Stomach (tissue), 19 donors: ENCODE measurements around the gene ERN2. TPM values are rescaled to one million over a fixed set of nuclear protein-coding genes. Genes with fewer than 3 reads are reported as not detected.

ENCODE experiments used
- DNase-seq, 2 donors: peaks; one replicate each; pipeline versions ENCODE4 v3.0.0 to v3.0.0-alpha.2; 2013 to 2019
- H3K27ac ChIP-seq, 5 donors: fragments of 200-600 bp in 4 of 5; sonication (generic) in 4 of 5; one replicate each; pipeline ENCODE4 v1.5.1; 2013 to 2019; ENCODE audit warnings: mild to moderate bottlenecking in 1 of 5, moderate library complexity in 1 of 5
- H3K27me3 ChIP-seq, 3 donors: fragments of 200-600 bp; sonication (generic); one replicate each; pipeline ENCODE4 v1.5.1; 2017 to 2019; ENCODE audit warnings: mixed run types in 1 of 3
- H3K36me3 ChIP-seq, 4 donors: fragments of 200-600 bp; sonication (generic); 1 replicate in 3 of 4; 2 replicates in 1 of 4; pipeline ENCODE4 v1.5.1; 2016 to 2019
- H3K4me1 ChIP-seq, 4 donors: fragments of 200-600 bp; sonication (generic); one replicate each; pipeline ENCODE4 v1.5.1; 2016 to 2019
- H3K4me3 ChIP-seq, 4 donors: fragments of 200-600 bp; sonication (generic) in 3 of 4; one replicate each; pipeline ENCODE4 v1.5.1; 2016 to 2019; ENCODE audit warnings: mild to moderate bottlenecking in 1 of 4
- H3K9me3 ChIP-seq, 4 donors: fragments of 200-600 bp; sonication (generic); one replicate each; pipeline ENCODE4 v1.5.1; 2016 to 2019
- CTCF ChIP-seq, 7 experiments: fragments of 450-650 bp in 4 of 7; fragments of 200-600 bp in 3 of 7; sonication (generic) in 3 of 7; IDR thresholded peaks; one replicate each; pipeline ENCODE4 v1.5.1; 2016 to 2019; ENCODE audit warnings: antibody characterized with exemption in 7 of 7, control low read depth in 2 of 7, mild to moderate bottlenecking in 1 of 7
- EP300 ChIP-seq: sonication (generic); formaldehyde crosslinking; IDR thresholded peaks from one replicate; pipeline ENCODE4 v1.6.1; 2017; ENCODE audit warnings: antibody characterized with exemption
- POLR2A ChIP-seq, 4 donors: fragments of 450-650 bp; IDR thresholded peaks; one replicate each; pipeline ENCODE4 v1.6.1; 2016; ENCODE audit warnings: antibody characterized with exemption in 4 of 4, control low read depth in 2 of 4, mild to moderate bottlenecking in 1 of 4, moderate library complexity in 1 of 4
- POLR2AphosphoS5 ChIP-seq, 3 donors: sonication (generic); formaldehyde crosslinking; IDR thresholded peaks; one replicate each; pipeline ENCODE4 v1.6.1; 2016; ENCODE audit warnings: antibody characterized with exemption in 3 of 3
- WGBS, 5 donors: extraction: QIAGEN DNeasy Blood & Tissue Kit in 3 of 5; methylation state at CpG; one replicate each; pipeline versions ENCODE4 v1.1.5 to v1.1.7; 2013 to 2018; 5-methylcytosine and 5-hydroxymethylcytosine counted together
- intact Hi-C: fragments of 100-400 bp; cut with DNase I; formaldehyde crosslinking; loops from one replicate; pipeline ENCODE4 v1.15.1; 2023; ENCODE audit warnings: low total_unique reads
- long read RNA-seq, 10 donors: transcript quantifications; one replicate each; lab custom pipeline, GENCODE V29; 2026
- polyA plus RNA-seq, 3 donors: library from polyadenylated mRNA; stranded (reverse); fragments of 200-250 nt; gene quantifications; one replicate each; pipeline ENCODE4 v1.2.3, GENCODE V29; 2013
- total RNA-seq, 5 donors: library from RNA; depleted of rRNA; stranded (reverse); fragments of >200 nt; gene quantifications; one replicate each; pipeline versions ENCODE4 v1.1.0 to v1.2.3, GENCODE V29; 2014 to 2016
- donor health status: healthy with polysubstance abuse.
- donor health status: Bipolar disorder and iron deficiency.
- donor health status: healthy.

Gene ERN2
- 100 to 1,000 TPM in 2 of 5 donors, 10 to 100 TPM in 3; 48.5 to 235 (median 97.4) TPM for total RNA-seq
- 10 to 100 TPM; 18.2 to 29.1 (median 24.5) TPM for polyA plus RNA-seq
- long read RNA-seq, donor 1, partial matches to known transcripts, result 0 of 1 reads
- long read RNA-seq, donor 1, other reads (novel, unspliced or antisense), result 0 of 1 reads
- long read RNA-seq, donor 2, partial matches to known transcripts, result 0 of 1 reads
- long read RNA-seq, donor 2, other reads (novel, unspliced or antisense), result 0 of 1 reads
- long read RNA-seq, donor 3, partial matches to known transcripts, result 0 of 2 reads
- long read RNA-seq, donor 3, other reads (novel, unspliced or antisense), result 0 of 2 reads
- long read RNA-seq, donor 4, result 0 reads
- long read RNA-seq, donor 5, partial matches to known transcripts, result 0 of 1 reads
- long read RNA-seq, donor 5, other reads (novel, unspliced or antisense), result 0 of 1 reads
- long read RNA-seq, donor 6, partial matches to known transcripts, result 36 of 43 reads
- long read RNA-seq, donor 6, other reads (novel, unspliced or antisense), result 0 of 43 reads
- long read RNA-seq, donor 7, partial matches to known transcripts, result 0 of 2 reads
- long read RNA-seq, donor 7, other reads (novel, unspliced or antisense), result 0 of 2 reads
- long read RNA-seq, donor 8, partial matches to known transcripts, result 0 of 3 reads
- long read RNA-seq, donor 8, other reads (novel, unspliced or antisense), result 0 of 3 reads
- long read RNA-seq, donor 9, partial matches to known transcripts, result 0 of 1 reads
- long read RNA-seq, donor 9, other reads (novel, unspliced or antisense), result 0 of 1 reads
- long read RNA-seq, donor 10, result 0 reads

GRCh38 chr16:23712976-23713375 is at the start of gene ERN2:
Gene ERN2, minus strand, starts transcription at chr16:23713222. Its CDS starts 35 bp downstream, at chr16:23713187.
- H3K4me3 ChIP-seq, result peak within 1 kb of the TSS; percentile 27 to 52 (median 41)
- H3K36me3 ChIP-seq, result peaks cover 0 to 23% (median 15%) of the 10 kb centered on the region in 4 donors
- H3K9me3 ChIP-seq, result peaks cover 0 to 21% (median 15%) of the 10 kb centered on the region in 4 donors
- peaks cover 0 to 15% (median 7%) of the 10 kb centered on the region in 4 donors for H3K4me1 ChIP-seq
- TF ChIP-seq CTCF (IDR thresholded peaks at IDR 0.05), result no peak
- peak in 2 of 3 donors; percentile 68 to 73 for TF ChIP-seq POLR2AphosphoS5 (IDR thresholded peaks at IDR 0.05)
- peak within 1 kb of the TSS; percentile 81 to 88 (median 86) for H3K27ac ChIP-seq
- intact Hi-C loops, result no loop called here
- H3K27me3 ChIP-seq, result peaks cover 0 to 73% (median 18%) of the 10 kb centered on the region in 3 donors
- WGBS, 5 donors, result 1 to 6% (median 3%) methylated on average over 12 to 37 of the region's 37 CpGs
- DNase-seq, result peak; percentile 68 to 74

- Histone ChIP-seq H3K4me3 (no peak overlapping the region), H3K36me3 (no peaks in the 10 kb centered on the region), H3K27ac (no peak overlapping the region), H3K4me1 (peaks cover 8 to 13% (median 12%) of the 10 kb centered on the region in 4 donors), H3K27me3 (peaks cover 0 to 78% (median 30%) of the 10 kb centered on the region in 3 donors), H3K9me3 (no peaks in the 10 kb centered on the region)
- WGBS, 5 donors, result 72 to 83% (median 77%) methylated on average over 4 to 6 of the region's 6 CpGs
- DNase-seq, result no peak
- intact Hi-C loops, result no loop called here
- TF ChIP-seq POLR2AphosphoS5 (IDR thresholded peaks at IDR 0.05) (no peak), POLR2A (IDR thresholded peaks at IDR 0.05) (no peak), EP300 (no peak), CTCF (IDR thresholded peaks at IDR 0.05) (no peak)
Measured at GRCh38 chr16:23757937-23758619, 45.1 kb upstream of the ERN2 start.

GRCh38 chr16:23757116-23757515 is 44.1 kb upstream of the ERN2 start:
- no peak for DNase-seq
- Histone ChIP-seq H3K27me3 (peaks cover 0 to 79% (median 30%) of the 10 kb centered on the region in 3 donors), H3K4me3 (no peak overlapping the region), H3K4me1 (peaks cover 8 to 13% (median 12%) of the 10 kb centered on the region in 4 donors), H3K27ac (no peak overlapping the region), H3K9me3 (no peaks in the 10 kb centered on the region), H3K36me3 (no peaks in the 10 kb centered on the region)
- 74 to 88% (median 84%) methylated on average over 9 of the region's 9 CpGs for WGBS, 5 donors
- TF ChIP-seq POLR2AphosphoS5 (IDR thresholded peaks at IDR 0.05) (no peak), POLR2A (IDR thresholded peaks at IDR 0.05) (no peak), CTCF (IDR thresholded peaks at IDR 0.05) (no peak), EP300 (no peak)
- intact Hi-C loops, result no loop called here

GRCh38 chr16:23755484-23755809 is 42.4 kb upstream of the ERN2 start:
- no peak for DNase-seq
- intact Hi-C loops, result no loop called here
- no peak for TF ChIP-seq POLR2A (IDR thresholded peaks at IDR 0.05)
- H3K27me3 ChIP-seq, result peaks cover 0 to 67% (median 30%) of the 10 kb centered on the region in 3 donors
- no peak overlapping the region for H3K27ac ChIP-seq
- peaks cover 8 to 13% (median 12%) of the 10 kb centered on the region in 4 donors for H3K4me1 ChIP-seq
- no peaks in the 10 kb centered on the region for H3K36me3 ChIP-seq
- H3K9me3 ChIP-seq, result no peaks in the 10 kb centered on the region
- H3K4me3 ChIP-seq, result no peak overlapping the region
- WGBS, 5 donors, result 26 to 34% (median 28%) methylated on average over 7 to 15 of the region's 15 CpGs
